Liver (tissue), 9 donors: ENCODE results near the gene CNTROB. TPM values are rescaled to one million over a fixed set of nuclear protein-coding genes. Genes with fewer than 3 reads are reported as not detected.

Experiments
- DNase-seq: peaks from one replicate; pipeline ENCODE4 v3.0.0-alpha.2; 2017; ENCODE audit warnings: low spot score
- H3K27ac ChIP-seq, 2 donors: one replicate each; pipeline ENCODE4 v1.7.0; 2013; ENCODE audit warnings: inconsistent platforms in 2 of 2, low read length in 2 of 2, control low read depth in 1 of 2, low read depth in 1 of 2, mild to moderate bottlenecking in 1 of 2
- H3K27me3 ChIP-seq, 4 donors: one replicate each; pipeline versions ENCODE4 v1.6.1 to v1.7.0; 2013; ENCODE audit warnings: low read length in 3 of 4, inconsistent platforms in 1 of 4, mild to moderate bottlenecking in 1 of 4, moderate library complexity in 1 of 4; ENCODE audit not compliant: control insufficient read depth in 4 of 4, insufficient read depth in 4 of 4
- H3K36me3 ChIP-seq, 4 donors: one replicate each; pipeline versions ENCODE4 v1.6.1 to v1.7.0; 2013; ENCODE audit warnings: low read length in 3 of 4, mild to moderate bottlenecking in 3 of 4, low read depth in 1 of 4, moderate library complexity in 1 of 4; ENCODE audit not compliant: control insufficient read depth in 4 of 4, insufficient read depth in 3 of 4
- H3K4me1 ChIP-seq, 4 donors: one replicate each; pipeline versions ENCODE4 v1.6.1 to v1.7.0; 2013; ENCODE audit warnings: low read length in 3 of 4, mild to moderate bottlenecking in 3 of 4, moderate library complexity in 1 of 4; ENCODE audit not compliant: control insufficient read depth in 4 of 4, insufficient read depth in 4 of 4
- H3K4me3 ChIP-seq, 3 donors: one replicate each; pipeline versions ENCODE4 v1.6.1 to v1.7.0; 2013; ENCODE audit warnings: low read length in 3 of 3, control low read depth in 1 of 3, low read depth in 1 of 3, mild to moderate bottlenecking in 1 of 3
- H3K9ac ChIP-seq, 2 donors: one replicate each; pipeline ENCODE4 v1.7.0; 2013; ENCODE audit warnings: low read length in 2 of 2, mild to moderate bottlenecking in 2 of 2, moderate library complexity in 2 of 2, control low read depth in 1 of 2, low read depth in 1 of 2
- H3K9me3 ChIP-seq, 4 donors: one replicate each; pipeline versions ENCODE4 v1.6.1 to v1.7.0; 2013; ENCODE audit warnings: low read length in 3 of 4; ENCODE audit not compliant: control insufficient read depth in 4 of 4
- CTCF ChIP-seq: fragments of 150-350 bp; IDR thresholded peaks from 2 replicates; pipeline ENCODE4 v1.5.1; 2017; ENCODE audit warnings: improper control_type of control experiment, low read depth, low read length; ENCODE audit not compliant: missing input control
- EGR1 ChIP-seq, 2 donors: IDR thresholded peaks; 2 replicates each; pipeline ENCODE4 v1.6.1; 2016 to 2018; ENCODE audit warnings: antibody characterized with exemption in 2 of 2, low read depth in 2 of 2
- FOXA1 ChIP-seq: IDR thresholded peaks from 2 replicates; pipeline ENCODE4 v1.6.1; 2016; ENCODE audit warnings: antibody characterized with exemption
- FOXA2 ChIP-seq: IDR thresholded peaks from 2 replicates; pipeline ENCODE4 v1.6.1; 2016; ENCODE audit warnings: antibody characterized with exemption
- HNF4A ChIP-seq, 2 donors: conservative IDR thresholded peaks; 2 replicates each; pipeline ENCODE4 v1.6.1; 2016; ENCODE audit warnings: antibody characterized with exemption in 2 of 2, mild to moderate bottlenecking in 2 of 2
- HNF4G ChIP-seq: IDR thresholded peaks from 2 replicates; pipeline ENCODE4 v1.6.1; 2016; ENCODE audit warnings: antibody characterized with exemption
- JUND ChIP-seq, 2 donors: IDR thresholded peaks; 2 replicates each; pipeline ENCODE4 v1.6.1; 2016; ENCODE audit warnings: antibody characterized with exemption in 2 of 2
- MAX ChIP-seq: IDR thresholded peaks from 2 replicates; pipeline ENCODE4 v1.6.1; 2016; ENCODE audit warnings: antibody characterized with exemption
- NR2F2 ChIP-seq: IDR thresholded peaks from 2 replicates; pipeline ENCODE4 v1.6.1; 2016; ENCODE audit warnings: antibody characterized with exemption
- RAD21 ChIP-seq, 2 donors: IDR thresholded peaks; 2 replicates each; pipeline ENCODE4 v1.6.1; 2016; ENCODE audit warnings: antibody characterized with exemption in 2 of 2, mild to moderate bottlenecking in 2 of 2
- REST ChIP-seq: IDR thresholded peaks from 2 replicates; pipeline ENCODE4 v1.6.1; 2016; ENCODE audit warnings: antibody characterized with exemption, mild to moderate bottlenecking
- RXRA ChIP-seq, 2 donors: IDR thresholded peaks; 2 replicates each; pipeline ENCODE4 v1.6.1; 2017 to 2018; ENCODE audit warnings: antibody characterized with exemption in 2 of 2, mild to moderate bottlenecking in 1 of 2
- SP1 ChIP-seq: IDR thresholded peaks from 2 replicates; pipeline ENCODE4 v1.6.1; 2018; ENCODE audit warnings: antibody characterized with exemption, mild to moderate bottlenecking
- TAF1 ChIP-seq: conservative IDR thresholded peaks from 2 replicates; pipeline ENCODE4 v1.6.1; 2016; ENCODE audit warnings: antibody characterized with exemption, mild to moderate bottlenecking
- YY1 ChIP-seq: IDR thresholded peaks from 2 replicates; pipeline ENCODE4 v1.6.1; 2016; ENCODE audit warnings: antibody characterized with exemption, mild to moderate bottlenecking
- ZBTB33 ChIP-seq: IDR thresholded peaks from 2 replicates; pipeline ENCODE4 v1.6.1; 2016; ENCODE audit warnings: antibody characterized with exemption
- WGBS: extraction: QIAGEN DNeasy Blood & Tissue Kit; methylation state at CpG from one replicate; pipeline ENCODE4 v1.1.7; 2013; 5-methylcytosine and 5-hydroxymethylcytosine counted together
- polyA plus RNA-seq, 2 donors: library from polyadenylated mRNA; stranded (reverse) in 1 of 2; unstranded in 1 of 2; fragments of 200-250 nt in 1 of 2; fragments of >200 nt in 1 of 2; fragmentation: Nextera tagmentation in 1 of 2; extraction: Ambion mirVana in 1 of 2; gene quantifications; one replicate each; pipeline versions ENCODE4 v1.2.1 to v1.2.3, GENCODE V29; 2013 to 2015
- total RNA-seq, 2 donors: library from RNA; depleted of rRNA; stranded (reverse); fragments of >200 nt; gene quantifications; one replicate each; pipeline ENCODE4 v1.2.3, GENCODE V29; 2014
- donor health status: healthy.
- donor health status: healthy.
- donor health status: healthy.
- donor health status: healthy.
- donor health status: healthy.

Gene CNTROB
- total and polyA plus RNA-seq, 4 donors, result 2.2 to 12.0 (median 8.6) TPM

GRCh38 chr17:7893187-7893880 lies 38.7 kb upstream of the CNTROB start:
- Histone ChIP-seq H3K9ac (no peak overlapping the region), H3K27ac (no peak overlapping the region), H3K36me3 (peaks cover 0 to 13% (median 0%) of the 10 kb centered on the region in 4 donors), H3K27me3 (no peaks in the 10 kb centered on the region), H3K4me1 (peaks cover 6 to 22% (median 18%) of the 10 kb centered on the region in 4 donors), H3K9me3 (no peaks in the 10 kb centered on the region), H3K4me3 (no peak overlapping the region)
- no peak for TF ChIP-seq JUND (IDR thresholded peaks at IDR 0.05)
- TF ChIP-seq EGR1 (IDR thresholded peaks at IDR 0.05; ENCODE audit: low read depth in 2 of 2), result no peak
- TF ChIP-seq FOXA2, result no peak
- TF ChIP-seq HNF4A (conservative IDR thresholded peaks at IDR 0.05), result no peak
- TF ChIP-seq NR2F2, result no peak
- TF ChIP-seq RAD21 (IDR thresholded peaks at IDR 0.05), result no peak
- no peak for TF ChIP-seq YY1
- no peak for TF ChIP-seq RXRA (IDR thresholded peaks at IDR 0.05)
- WGBS, result 94% methylated on average over 15 of the region's 15 CpGs
- DNase-seq, result no peak

GRCh38 chr17:7894226-7894625 lies 37.8 kb upstream of the CNTROB start:
- Histone ChIP-seq H3K9ac (no peak overlapping the region), H3K27me3 (no peaks in the 10 kb centered on the region), H3K4me3 (no peak overlapping the region), H3K4me1 (peaks cover 0 to 13% (median 9%) of the 10 kb centered on the region in 4 donors), H3K9me3 (no peaks in the 10 kb centered on the region), H3K36me3 (peaks cover 0 to 16% (median 1%) of the 10 kb centered on the region in 4 donors), H3K27ac (no peak overlapping the region)
- peak; percentile 14 for DNase-seq
- 96% methylated on average over 9 of the region's 9 CpGs for WGBS
- no peak for TF ChIP-seq FOXA2
- TF ChIP-seq HNF4A (conservative IDR thresholded peaks at IDR 0.05), result no peak
- no peak for TF ChIP-seq RAD21 (IDR thresholded peaks at IDR 0.05)
- no peak for TF ChIP-seq YY1
- TF ChIP-seq CTCF, result no peak
- no peak for TF ChIP-seq NR2F2
- no peak for TF ChIP-seq EGR1 (IDR thresholded peaks at IDR 0.05; ENCODE audit: low read depth in 2 of 2)
- TF ChIP-seq FOXA1, result no peak
- TF ChIP-seq TAF1, result no peak
- no peak for TF ChIP-seq MAX
- TF ChIP-seq HNF4G, result no peak
- TF ChIP-seq JUND (IDR thresholded peaks at IDR 0.05), result no peak

DNA sequence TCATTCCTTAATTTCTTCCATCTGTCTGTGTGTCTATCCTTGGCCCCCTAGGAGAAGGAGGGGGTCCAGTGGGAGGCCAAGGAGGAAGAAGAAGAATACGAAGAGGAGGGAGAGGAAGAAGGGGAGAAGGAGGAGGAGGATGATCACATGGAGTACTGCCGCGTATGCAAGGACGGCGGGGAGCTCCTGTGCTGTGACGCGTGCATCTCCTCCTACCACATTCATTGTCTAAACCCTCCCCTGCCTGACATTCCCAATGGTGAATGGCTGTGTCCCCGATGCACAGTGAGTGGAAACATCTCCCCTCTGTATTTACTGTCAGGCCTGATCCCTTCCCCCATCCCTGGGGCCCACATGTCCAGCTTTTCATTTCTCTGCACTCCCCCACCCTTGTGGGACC lies 37.1 kb upstream of the CNTROB start:
- Histone ChIP-seq H3K4me3 (no peak overlapping the region), H3K27me3 (no peaks in the 10 kb centered on the region), H3K36me3 (peaks cover 0 to 16% (median 1%) of the 10 kb centered on the region in 4 donors), H3K4me1 (peaks cover 0 to 6% (median 3%) of the 10 kb centered on the region in 4 donors), H3K9ac (no peak overlapping the region), H3K27ac (no peak overlapping the region), H3K9me3 (no peaks in the 10 kb centered on the region)
- peak; percentile 13 for DNase-seq
- 96% methylated on average over 8 of the region's 8 CpGs for WGBS
- TF ChIP-seq TAF1 (no peak), RXRA (IDR thresholded peaks at IDR 0.05) (no peak), HNF4G (no peak), JUND (IDR thresholded peaks at IDR 0.05) (no peak), CTCF (no peak), ZBTB33 (no peak), RAD21 (IDR thresholded peaks at IDR 0.05) (no peak), FOXA2 (no peak), SP1 (no peak), YY1 (no peak), REST (no peak)
